GM19043 (cell line): ENCODE measurements around the gene CHRNA4.

Source experiments
- ATAC-seq: cut with Tn5 transposase; IDR thresholded peaks from one replicate; pipeline ENCODE4 v1.9.1; 2021; ENCODE audit warnings: low read depth; ENCODE audit not compliant: unreplicated experiment

CHRNA4 gene

DNA sequence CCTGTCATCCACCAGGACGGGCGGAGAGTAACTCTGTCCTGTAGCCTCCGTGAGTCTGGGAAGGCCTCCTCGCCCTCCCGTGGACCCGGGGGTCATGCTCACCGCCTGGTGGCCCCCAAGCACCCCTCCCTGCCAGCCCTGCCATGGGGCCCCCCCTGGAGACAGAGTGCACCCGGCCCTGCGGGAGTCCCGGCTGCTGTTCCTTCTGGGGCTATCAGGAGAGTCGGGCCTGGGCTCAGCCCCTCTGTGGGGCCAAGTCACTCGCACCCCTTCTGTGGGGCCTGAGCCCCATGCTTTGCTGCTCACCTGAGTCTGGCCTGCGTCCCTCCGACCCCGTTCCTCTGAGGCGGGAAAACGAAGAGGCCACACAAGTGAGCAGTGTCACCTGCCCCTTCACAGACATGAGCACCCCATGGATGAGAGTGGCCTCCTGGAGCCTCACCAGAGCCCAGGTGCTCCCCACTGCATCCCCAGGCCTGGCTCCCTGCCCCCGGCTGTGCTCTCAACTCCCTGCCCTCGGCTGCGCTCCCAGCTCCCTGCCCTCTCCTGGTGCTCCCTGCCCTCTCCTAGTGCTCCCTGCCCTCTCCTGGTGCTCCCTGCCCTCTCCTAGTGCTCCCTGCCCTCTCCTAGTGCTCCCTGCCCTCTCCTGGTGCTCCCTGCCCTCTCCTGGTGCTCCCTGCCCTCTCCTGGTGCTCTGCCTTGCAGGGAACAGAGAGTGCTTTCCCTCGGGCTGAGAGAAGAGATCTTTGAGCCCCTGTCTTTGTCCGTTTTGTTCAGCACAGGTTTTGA, 4.6 kb upstream of the CHRNA4 start:
- ATAC-seq, result no peak

GRCh38 chr20:63364801-63365585, 3.8 kb upstream of the CHRNA4 start:
- no peak for ATAC-seq

GRCh38 chr20:63363981-63364561, 2.9 kb upstream of the CHRNA4 start:
- no peak for ATAC-seq

GRCh38 chr20:63363013-63363957, 2.1 kb upstream of the CHRNA4 start:
- no peak for ATAC-seq

- ATAC-seq, result no peak
Observed at GRCh38 chr20:63362436-63363009, 1.4 kb upstream of the CHRNA4 start.

DNA sequence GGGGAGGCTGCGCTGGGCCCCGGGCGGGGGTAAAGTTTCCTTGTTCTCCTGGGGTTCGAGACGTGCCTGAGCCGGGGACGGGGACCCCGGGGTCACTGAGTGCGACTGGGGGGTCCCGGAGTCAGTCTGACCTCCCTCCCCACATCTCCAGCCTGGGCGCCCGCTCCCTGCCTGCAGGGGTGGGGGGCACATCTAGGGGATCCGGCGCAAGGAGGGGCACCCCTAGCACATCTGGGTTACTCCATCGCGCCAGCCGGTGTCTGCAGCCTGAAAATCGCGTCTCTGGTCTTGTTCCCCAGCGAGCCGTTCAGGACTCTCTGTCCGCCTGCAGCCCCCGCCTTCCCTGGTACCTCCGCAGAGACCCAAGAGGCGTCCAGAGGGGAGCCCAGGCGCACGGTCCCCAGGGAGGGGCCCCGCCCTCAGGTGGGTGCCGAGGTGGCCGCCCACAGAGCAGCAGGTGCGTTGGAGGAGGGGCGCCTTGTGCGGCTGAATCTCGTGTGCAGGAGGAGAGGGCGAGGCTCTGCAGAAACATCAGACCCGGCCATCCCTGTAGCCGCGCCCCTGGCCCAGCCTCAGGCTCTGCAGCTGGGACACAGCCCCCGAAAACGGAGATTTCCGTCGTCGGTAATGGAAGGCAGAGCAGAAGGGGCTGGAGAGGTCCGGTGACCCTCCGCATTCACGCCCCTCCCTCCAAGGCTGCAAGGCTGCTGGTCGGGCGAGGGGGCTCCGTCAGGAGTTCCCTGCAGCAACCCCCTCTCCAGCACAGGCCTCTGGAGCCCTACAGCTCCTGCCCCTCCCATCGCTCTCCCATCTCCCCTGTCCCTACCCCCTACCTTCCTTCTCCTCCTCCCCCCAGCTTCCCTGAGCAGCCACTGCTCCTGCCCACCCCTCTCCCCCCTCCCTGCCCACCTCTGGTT, 628 bp upstream of the CHRNA4 start:
- ATAC-seq, result no peak

- ATAC-seq, result no peak
Observed at GRCh38 chr20:63359937-63360849, 956 bp downstream of the CHRNA4 start.

GRCh38 chr20:63359164-63359934, 1.8 kb downstream of the CHRNA4 start:
- ATAC-seq, result no peak

DNA sequence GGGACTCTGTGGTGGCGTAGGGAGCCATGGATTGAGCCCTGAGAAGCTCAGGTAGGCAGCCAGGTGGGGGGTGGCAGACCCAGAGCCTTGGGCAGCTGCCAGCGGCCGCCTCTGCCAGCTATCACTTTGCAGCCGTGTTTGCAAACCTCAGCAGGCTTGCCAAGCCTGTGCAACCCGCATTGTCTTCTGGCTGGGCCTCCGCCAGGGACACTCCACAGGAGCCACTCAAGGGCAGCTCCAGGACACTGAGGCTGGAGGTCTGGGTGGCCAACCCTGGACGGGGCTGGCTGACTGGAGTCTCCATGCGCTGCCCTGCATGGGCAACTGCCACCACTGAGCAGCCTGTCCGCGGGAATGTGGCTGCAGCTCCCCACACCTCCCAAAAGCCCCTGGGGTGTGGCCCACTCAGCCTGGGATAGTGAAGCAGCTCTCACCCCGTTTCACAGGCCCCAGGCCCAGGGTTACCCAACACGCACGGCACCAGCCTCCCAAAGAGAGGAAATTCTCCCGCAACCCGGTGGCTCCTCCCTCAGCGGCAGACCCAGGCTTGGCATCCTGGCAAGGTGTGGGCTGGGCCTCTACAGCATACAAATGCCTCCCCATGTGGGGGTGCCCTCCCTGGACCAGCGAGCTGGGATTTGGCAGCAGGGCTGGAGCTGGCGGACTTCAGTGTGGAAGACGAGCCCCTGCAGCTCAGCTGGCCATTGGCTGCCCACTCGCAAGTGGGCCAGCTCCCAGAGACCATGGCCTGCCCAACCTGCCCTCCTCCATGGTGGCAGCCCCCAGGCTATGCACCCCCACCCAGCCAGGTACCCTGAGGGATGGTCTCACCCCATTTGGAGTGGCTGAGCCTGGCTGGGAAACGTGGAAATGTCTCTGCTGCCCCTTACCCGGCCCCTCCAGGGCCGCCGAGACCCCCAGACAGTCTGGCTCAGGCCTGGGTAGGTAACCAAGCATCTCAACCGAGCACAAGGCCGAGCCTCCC, 2.9 kb downstream of the CHRNA4 start:
- no peak for ATAC-seq

DNA sequence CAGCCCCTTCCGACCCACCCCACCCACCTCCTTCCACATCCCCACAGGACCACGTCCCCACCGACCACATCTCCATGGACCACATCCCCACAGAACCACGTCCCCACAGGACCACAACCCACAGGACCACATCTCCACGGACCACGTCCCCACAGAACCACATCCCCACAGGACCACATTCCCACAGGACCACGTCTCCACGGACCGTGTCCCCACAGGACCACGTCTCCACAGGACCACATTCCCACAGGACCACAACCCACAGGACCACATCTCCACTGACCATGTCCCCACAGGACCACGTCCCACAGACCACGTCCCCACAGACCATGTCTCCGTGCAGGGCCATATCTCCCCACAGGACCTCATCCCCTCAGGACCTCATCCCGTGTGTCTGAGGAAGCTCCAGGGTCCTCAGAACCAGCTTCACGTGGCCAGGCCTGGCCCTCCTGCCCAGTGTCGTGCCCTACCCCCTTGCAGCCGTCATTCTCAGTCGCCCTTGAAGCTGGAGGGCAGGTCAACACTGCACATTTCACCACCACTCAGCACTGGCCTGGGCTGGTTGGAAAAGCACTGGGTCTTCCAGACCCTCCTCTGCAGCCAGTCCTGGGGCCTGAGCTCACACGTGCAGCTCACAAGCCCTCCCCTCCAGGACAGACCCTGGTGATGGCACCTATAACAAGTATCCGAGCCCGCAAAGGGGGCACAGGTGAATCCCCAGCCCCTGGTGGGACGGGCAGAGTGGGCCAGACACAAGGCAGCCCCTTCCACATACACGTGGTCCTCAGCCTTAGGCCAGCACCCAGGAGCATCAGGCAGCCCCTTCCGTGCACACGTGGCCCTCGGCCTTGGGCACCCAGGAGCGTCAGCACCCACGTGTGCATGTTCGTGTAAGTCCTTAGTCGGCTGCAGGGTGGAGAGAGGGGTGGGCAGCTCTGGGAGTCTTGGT, 3.9 kb downstream of the CHRNA4 start:
- ATAC-seq, result no peak

DNA sequence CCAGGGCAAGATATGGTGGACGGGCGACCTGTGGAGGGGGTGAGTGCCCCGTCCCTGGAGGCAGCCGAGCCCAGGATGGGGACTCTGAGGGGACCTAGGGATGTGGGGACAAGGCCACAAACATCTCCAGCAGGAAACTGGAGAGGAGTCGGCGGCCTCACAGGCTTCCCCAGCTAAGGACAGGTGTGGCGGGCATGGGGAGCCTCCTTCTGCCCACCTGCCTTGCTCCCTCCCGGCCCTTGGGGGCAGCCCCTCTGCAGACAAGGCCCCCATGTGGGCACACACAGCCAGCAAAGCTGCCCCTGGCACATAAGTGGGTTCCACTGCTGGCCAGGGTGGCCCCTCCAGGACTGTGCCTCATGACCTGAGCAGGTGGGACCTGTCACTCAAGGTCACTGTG, 4.6 kb downstream of the CHRNA4 start:
- no peak for ATAC-seq

- ATAC-seq, result no peak
Observed at GRCh38 chr20:63355781-63356295, 5.3 kb downstream of the CHRNA4 start.

DNA sequence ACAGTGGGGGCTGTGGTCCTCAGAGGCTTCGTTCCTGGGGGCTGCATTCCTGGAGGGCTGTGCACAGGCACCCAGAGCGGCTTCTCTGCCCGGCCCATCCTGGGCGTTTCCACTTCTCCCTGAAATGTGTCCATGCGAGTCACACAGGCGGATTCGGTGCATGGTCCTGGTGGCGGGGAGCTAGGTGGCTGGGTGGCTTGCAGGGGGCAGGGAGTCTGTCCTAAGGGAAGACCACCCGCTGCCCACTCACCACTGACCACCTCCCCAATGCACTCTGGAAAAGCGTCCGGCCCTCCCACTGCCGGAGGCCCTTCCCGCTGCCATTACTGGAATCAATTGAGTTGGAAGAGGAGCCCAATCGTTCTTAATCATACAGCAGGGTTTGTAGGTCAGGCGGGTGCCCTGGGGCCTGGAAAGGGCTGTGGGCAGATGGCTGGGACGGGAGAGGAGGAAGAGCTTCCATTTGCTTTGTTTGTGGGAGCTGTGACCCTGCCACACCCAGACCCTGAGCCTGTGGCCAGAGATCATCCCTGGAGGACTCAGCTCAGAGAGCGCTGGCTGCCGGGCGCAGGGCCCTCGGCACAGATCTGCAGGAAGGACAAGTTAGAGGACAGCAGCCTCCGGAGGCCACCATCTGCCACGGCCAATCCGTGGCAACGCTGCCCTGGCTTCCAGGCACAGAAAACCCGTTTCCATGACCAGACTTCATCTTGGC, 6.4 kb downstream of the CHRNA4 start:
- ATAC-seq, result no peak

GRCh38 chr20:63352811-63353221, 8.3 kb downstream of the CHRNA4 start:
- ATAC-seq, result no peak
